Motor neuron (in vitro differentiated cells): ENCODE results near the gene ZNF471. TPM values are rescaled to one million over a fixed set of nuclear protein-coding genes. Genes with fewer than 3 reads are reported as not detected.

Experiments used
- total RNA-seq, 8 experiments: library from RNA; unstranded; fragments of 300-600 nt; gene quantifications; 2 replicates each; pipeline versions ENCODE4 v1.2.3 to v1.2.4, GENCODE V29; 2022

The ZNF471 gene
- total RNA-seq, 8 experiments from 2014 or later, result 0.13 to 13.4 (median 2.1) TPM

Other genes starting within 250 kb of the ZNF471 start
- 1 to 10 TPM in 3 of 8 experiments, under 1 TPM in 3, not detected in 2; 0.46 to 9.9 (median 2.5) TPM for gene EDDM13, start 235.1 kb upstream of the ZNF471 start, total RNA-seq
- gene ZSCAN5A, start 193.0 kb upstream of the ZNF471 start, total RNA-seq, result 10 to 100 TPM in 3 of 8 experiments, 1 to 10 TPM in 5; 5.2 to 21.4 (median 7.0) TPM
- 1 to 10 TPM; 1.0 to 7.9 (median 3.7) TPM for gene ZNF582, start 114.3 kb upstream of the ZNF471 start, total RNA-seq
- 10 to 100 TPM in 1 of 8 experiments, 1 to 10 TPM in 7; 3.4 to 11.8 (median 6.6) TPM for gene ZNF583, start 103.5 kb upstream of the ZNF471 start, total RNA-seq
- 10 to 100 TPM in 1 of 8 experiments, 1 to 10 TPM in 3, under 1 TPM in 4; 0.13 to 13.1 (median 1.5) TPM for gene ZNF667, start 30.5 kb upstream of the ZNF471 start, total RNA-seq
- gene ZFP28, start 31.1 kb downstream of the ZNF471 start, total RNA-seq, result 10 to 100 TPM in 1 of 8 experiments, 1 to 10 TPM in 4, under 1 TPM in 2, not detected in 1; 0.18 to 17.8 (median 5.4) TPM
- gene ZNF470, start 59.6 kb downstream of the ZNF471 start, total RNA-seq, result 10 to 100 TPM in 1 of 8 experiments, 1 to 10 TPM in 5, under 1 TPM in 2; 0.20 to 10.7 (median 6.6) TPM
- gene ZNF71, start 87.4 kb downstream of the ZNF471 start, total RNA-seq, result 10 to 100 TPM in 5 of 8 experiments, 1 to 10 TPM in 2, under 1 TPM in 1; 0.10 to 20.3 (median 11.4) TPM
- 1 to 10 TPM in 5 of 8 experiments, not detected in 3; 1.7 to 4.6 (median 2.2) TPM for gene SMIM17, start 135.3 kb downstream of the ZNF471 start, total RNA-seq
- gene ZNF835, start 163.9 kb downstream of the ZNF471 start, total RNA-seq, result 1 to 10 TPM in 2 of 8 experiments, under 1 TPM in 4, not detected in 2; 0.05 to 4.8 (median 0.23) TPM